Measurements from ENCODE around the gene SNAPC4.
A peak's percentile ranks its signal among the peaks of the same experiment; 100 is the strongest.

Gene SNAPC4, protein sequence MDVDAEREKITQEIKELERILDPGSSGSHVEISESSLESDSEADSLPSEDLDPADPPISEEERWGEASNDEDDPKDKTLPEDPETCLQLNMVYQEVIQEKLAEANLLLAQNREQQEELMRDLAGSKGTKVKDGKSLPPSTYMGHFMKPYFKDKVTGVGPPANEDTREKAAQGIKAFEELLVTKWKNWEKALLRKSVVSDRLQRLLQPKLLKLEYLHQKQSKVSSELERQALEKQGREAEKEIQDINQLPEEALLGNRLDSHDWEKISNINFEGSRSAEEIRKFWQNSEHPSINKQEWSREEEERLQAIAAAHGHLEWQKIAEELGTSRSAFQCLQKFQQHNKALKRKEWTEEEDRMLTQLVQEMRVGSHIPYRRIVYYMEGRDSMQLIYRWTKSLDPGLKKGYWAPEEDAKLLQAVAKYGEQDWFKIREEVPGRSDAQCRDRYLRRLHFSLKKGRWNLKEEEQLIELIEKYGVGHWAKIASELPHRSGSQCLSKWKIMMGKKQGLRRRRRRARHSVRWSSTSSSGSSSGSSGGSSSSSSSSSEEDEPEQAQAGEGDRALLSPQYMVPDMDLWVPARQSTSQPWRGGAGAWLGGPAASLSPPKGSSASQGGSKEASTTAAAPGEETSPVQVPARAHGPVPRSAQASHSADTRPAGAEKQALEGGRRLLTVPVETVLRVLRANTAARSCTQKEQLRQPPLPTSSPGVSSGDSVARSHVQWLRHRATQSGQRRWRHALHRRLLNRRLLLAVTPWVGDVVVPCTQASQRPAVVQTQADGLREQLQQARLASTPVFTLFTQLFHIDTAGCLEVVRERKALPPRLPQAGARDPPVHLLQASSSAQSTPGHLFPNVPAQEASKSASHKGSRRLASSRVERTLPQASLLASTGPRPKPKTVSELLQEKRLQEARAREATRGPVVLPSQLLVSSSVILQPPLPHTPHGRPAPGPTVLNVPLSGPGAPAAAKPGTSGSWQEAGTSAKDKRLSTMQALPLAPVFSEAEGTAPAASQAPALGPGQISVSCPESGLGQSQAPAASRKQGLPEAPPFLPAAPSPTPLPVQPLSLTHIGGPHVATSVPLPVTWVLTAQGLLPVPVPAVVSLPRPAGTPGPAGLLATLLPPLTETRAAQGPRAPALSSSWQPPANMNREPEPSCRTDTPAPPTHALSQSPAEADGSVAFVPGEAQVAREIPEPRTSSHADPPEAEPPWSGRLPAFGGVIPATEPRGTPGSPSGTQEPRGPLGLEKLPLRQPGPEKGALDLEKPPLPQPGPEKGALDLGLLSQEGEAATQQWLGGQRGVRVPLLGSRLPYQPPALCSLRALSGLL (N-terminal part only)

DNA sequence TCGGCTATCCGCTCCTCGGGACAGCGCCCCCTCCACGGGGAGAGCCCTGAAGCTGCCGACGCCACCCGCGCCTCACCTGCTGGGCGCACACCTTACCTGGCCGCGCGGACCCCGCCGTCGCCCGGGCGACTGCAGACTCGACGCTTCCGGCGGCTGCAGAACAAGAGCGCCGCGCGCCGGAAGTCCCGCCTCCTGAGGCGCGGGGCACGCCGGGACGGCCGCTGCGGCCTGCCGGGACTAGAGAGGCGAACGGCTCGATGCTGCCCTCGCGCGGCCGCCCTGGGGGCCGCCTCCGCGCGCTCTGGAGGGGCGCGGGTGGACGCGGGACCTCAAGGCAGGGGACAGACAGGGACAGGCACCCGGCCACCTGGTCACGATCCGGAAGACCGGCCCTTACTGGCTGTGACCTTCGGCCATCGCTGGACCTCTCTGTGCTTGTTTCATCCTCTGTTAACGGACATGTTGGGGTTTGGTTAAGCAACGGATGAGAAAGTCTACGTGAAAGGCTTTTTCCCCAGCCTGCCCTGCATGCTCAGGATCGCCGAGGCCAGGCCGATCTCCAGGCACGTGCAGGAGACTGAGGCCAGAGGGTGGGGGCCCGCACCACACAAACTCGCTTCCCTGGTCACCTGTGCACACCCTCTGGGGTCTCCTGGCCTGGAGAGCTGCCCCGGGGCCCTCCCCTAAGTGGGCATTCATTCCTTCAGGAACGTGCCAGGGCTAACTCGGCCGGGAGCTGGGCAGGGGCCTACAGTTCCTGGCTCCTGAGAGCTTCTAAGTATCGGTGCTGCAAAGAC is at the start of gene SNAPC4:
SNAPC4 (minus strand) TSS at position 133 of the 797 bp plus-strand sequence. CDS start 1,742 bp downstream, outside the sequence.
- peak; percentile 66 for DNase-seq (ENCODE audit: low read depth)

DNA sequence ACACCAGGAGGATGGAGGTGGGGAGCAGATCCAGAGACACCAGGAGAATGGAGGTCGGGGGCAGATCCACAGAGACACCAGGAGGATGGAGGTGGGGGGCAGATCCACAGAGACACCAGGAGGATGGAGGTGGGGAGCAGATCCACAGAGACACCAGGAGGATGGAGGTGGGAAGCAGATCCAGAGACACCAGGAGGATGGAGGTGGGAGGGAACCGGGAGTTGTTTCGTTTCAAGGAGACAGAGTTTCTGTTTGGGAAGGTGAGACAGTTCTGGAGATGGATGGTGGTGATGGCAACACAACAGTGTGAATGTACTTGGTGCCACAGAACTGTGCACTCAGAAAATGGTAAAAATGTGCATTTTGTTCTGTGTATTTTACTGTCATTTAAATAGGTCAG is 48.7 kb upstream of the SNAPC4 start:
- DNase-seq (ENCODE audit: low read depth), result no peak

DNA sequence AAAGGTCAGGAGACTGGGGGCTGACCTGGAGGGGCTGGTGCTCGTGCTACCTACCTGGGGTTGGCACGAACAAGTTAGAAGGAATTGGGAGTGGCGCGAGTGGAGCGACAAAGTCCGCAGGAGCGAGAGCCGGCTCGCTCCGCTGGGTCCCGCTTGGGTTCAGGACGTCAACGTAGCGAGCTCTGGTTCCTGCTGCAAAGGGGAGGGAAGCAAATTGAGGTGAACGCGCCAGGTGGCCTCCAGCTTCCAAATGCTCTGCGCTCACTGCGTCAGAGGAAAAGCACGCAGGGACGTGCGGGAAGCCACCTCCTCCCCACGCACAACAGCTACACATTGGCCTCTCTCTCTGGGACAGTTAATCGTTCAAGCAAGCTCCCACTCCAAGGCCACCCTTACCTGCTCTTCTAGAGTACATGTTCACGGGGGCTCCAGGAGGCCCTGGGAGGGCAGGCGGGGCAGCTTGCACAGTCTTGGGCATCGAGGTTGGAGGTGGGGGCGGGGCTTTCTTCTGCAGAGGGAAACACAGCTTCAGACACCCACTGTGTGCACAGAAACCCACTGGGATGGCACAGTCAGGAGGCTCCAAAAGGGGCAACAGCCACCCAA is 47.3 kb upstream of the SNAPC4 start:
- no peak for DNase-seq (ENCODE audit: low read depth)

DNA sequence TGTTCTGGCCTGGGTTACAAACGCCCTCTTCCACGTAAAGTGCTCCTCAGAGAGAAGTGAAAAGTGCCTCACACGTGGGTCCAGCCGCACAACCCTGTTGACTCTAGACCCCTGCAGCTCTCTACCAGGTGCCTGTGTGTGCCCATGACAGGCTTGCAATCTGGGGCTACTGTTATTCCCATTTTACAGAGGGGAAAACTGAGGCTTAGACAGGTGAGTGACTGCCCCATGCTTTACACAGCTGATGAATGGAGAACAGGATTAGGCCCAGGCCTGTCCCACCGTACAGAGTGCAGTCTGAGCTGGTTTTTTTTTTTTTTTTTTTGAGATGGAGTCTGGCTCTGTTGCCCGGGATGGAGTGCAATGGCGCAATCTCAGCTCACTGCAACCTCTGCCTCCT is 45.8 kb upstream of the SNAPC4 start:
- no peak for DNase-seq (ENCODE audit: low read depth)

DNA sequence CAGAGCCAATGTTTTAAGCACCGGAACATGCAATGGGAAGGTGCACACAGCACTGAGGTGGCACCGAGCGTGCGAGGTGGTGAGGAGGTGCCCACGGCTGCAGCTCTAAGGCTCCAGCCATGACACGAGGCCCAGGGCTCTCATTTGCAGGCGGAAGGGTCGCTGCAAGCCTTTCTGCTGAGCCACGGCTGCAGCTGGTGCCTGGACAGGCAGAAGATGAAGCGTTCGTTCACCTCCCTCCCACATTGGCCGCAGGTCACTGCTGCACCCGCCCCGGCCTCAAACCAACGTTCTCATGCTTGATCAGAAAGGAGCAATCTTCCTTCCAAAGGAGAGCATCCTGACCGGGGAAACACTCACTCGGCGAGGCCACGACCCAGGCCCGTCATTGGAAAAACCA is 44.1 kb upstream of the SNAPC4 start:
- no peak for DNase-seq (ENCODE audit: low read depth)

DNA sequence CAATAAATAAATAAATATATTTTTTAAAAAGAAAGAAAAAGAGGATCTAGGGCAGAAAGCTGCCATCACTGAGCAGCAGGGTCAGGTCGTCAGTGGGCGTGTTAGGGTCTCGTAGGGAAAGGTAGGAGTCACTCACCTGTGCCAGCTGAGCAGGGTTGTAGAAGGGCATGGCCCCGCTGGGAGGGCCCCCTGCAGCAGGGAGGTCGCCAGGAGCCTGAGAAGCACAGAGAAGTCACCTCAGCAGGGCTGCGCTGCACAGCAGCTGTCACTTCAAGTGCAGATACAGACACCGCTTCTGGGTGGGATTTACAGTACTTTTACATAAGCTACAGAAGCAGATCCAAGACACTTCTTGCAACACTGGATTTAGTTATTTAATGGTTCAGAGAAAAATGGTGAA is 43.7 kb upstream of the SNAPC4 start:
- no peak for DNase-seq (ENCODE audit: low read depth)

DNA sequence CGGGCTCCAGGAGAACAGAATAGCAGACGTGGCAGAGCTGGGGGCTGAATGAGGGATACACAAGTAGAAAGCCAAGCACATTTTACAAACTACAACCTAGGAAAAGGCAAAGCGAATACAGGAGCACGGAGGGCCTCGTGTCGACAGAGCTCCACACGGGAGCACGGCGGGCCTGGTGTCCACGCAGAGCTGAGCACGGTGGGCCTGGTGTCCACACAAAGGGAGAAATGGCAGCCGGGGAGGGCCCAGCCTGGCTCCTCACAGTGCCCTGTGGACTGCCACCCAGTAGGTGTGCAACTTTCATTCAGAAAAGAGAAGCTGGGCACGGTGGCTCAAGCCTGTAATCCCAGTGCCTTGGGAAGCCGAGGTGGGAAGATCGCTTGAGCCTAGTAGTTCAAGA is 43.1 kb upstream of the SNAPC4 start:
- no peak for DNase-seq (ENCODE audit: low read depth)

DNA sequence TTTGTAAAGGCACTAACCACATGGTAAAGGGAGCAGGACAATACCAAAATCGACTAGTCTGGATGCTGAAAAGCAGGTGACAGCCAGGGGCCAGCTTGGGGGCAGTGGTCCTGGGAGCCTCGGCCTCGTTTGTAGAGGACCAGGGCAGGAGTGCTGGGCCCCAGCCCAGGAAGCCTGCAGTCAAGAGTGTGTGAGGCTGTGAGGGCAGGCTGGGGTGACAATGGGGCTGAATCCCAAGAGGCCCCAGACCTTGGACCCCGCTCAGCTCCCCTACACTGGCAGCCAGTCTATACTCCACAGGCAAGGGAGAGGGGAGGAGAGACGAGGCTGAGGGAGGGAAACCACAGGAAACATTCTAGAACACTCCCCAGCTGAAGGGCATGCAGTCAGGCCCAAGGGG is 42.3 kb upstream of the SNAPC4 start:
- no peak for DNase-seq (ENCODE audit: low read depth)

DNA sequence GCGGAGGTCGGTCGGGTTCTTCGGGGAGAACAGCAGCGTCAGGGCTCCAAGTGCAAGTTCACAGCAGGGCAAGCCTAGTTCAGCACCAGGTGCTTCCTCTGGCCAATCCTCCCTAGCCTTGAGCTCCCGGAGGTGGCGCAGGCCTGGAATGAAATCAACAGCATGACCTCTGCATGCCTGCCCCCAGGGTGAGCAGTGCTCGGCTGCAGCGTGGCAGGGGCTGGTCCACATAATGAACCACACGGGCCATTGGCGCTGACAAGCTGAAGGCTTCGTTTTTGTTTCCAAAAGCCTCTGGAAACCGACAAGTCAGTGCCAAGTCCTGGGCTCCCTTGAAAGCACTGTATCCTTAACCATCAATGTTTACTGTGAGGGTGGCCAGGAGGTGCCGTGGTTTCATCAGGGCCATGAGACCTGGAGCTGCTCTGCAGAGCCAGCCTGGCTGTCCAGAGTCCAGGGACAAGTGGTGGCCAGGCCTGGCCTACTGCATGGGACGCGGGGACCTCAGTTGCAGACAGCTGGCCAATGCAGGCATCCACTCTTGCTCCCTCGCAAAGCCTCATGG is 41.8 kb upstream of the SNAPC4 start:
- DNase-seq (ENCODE audit: low read depth), result no peak

DNA sequence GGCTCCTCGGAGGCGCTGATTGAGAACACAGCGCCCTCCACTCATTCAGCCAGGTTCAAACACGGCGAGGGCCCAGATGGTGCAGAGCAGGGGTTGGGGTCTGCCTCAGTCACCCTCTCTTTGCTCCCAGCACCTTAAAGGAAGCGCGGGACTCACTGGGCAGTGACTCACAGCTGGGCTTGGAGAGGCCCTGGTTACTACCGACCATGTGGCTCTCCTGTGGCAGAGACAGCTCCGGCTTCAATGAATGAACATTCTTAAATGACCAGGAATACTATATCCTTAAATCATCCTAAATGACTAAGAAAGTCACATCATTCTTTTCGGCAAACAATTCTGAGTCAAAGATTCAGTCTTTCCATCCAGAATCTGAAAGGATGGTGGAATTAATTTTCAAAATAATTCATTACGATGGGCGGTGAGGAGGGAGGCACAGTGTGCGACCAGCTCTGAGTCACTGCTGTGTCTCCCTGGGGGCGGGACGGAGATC is 41.3 kb upstream of the SNAPC4 start:
- no peak for DNase-seq (ENCODE audit: low read depth)

DNA sequence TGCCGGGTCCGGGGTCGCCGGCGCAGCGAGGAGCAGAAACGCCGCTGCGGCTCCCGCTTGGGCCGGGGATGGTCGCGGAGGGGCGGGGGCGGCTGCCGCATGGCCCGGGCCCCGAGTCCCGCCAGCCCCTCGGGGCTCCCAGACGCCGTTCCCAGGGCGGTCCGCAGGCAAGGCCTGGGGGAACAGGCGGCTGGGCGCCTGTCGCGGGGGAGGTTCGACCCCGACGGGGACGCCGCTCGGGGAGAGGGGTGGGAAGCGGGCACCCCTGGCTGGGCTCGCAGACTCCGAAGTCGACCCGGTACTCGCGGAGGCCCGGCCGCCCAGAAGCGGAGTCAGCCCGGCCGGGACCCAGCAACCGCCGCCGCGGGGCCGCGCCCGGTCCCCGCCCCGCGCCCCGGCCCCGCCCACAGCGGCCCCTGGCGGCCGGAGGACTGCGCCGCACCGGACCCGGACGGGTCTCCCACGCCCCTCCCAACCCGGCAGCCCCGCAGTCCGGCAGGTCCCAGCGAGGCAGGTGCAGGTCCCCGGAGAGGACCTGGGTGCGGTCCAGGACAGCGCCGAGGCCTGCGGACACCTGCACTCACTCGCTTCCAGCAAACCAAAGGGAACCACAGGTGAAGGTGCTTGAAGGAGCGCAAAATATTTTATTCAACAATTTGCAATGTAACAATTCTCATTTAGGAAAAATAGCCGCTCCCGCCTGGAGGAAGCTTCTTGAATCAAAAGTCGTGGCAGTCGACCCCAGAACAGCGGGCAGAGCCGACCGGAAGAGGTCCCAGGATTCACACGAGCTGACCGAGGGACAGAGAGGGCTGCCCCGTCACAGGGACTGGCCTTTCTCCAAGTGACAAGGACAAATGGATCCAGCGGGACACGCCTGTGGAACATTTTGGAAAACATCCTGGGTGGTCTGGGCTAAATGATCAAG is 39.8 kb upstream of the SNAPC4 start, which contains the start of gene INPP5E:
INPP5E (minus strand) TSS at position 365 of the 928 bp plus-strand sequence. CDS start 426 bp downstream, outside the sequence.
- DNase-seq (ENCODE audit: low read depth), result peak; percentile 48

DNA sequence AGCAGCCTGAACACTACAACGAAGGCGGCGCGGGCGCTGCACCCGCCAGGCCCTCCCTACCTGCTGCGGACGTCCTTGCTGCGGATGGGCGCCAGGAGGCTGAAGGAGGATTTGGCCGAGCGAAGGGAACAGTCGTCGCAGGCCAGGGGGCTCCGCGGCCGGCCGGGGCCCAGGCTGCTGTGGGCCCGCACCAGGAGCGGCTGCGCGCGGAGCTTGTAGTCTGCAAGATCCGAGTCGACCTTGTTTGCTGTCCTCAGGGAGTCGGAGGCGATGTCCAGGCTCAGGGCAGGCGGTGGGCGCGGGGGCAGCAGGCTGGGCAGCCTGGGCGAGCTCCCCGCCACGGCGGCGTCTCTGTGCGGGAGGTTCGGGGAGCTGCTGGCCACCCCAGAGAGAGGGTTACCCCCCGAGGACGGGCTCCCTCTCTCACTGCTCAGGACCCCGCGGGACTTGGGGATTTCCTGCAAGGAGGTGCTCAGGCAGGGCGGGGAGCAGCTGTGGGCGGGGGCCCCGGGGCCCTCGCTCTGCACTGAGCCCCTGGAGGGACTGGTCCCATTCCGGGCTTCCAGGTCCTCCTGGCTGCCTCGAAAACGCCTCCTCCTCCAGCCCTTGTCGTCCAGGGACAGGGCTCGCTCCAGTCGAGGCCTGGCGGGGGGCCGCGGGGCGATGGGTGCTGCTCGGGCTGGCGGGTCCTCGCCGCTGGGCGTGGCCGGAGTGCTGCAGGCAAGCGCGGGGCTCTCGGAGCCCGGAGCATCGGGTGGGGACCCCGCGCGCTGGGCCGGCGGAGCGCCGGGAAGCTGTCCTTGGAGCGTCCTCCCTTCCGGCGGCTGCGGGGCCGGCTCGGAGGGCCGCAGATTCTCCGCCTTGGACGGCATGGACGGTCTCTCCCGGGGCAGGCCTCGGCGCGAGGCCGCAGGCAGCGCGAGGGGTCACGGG is 38.8 kb upstream of the SNAPC4 start:
- DNase-seq (ENCODE audit: low read depth), result no peak

DNA sequence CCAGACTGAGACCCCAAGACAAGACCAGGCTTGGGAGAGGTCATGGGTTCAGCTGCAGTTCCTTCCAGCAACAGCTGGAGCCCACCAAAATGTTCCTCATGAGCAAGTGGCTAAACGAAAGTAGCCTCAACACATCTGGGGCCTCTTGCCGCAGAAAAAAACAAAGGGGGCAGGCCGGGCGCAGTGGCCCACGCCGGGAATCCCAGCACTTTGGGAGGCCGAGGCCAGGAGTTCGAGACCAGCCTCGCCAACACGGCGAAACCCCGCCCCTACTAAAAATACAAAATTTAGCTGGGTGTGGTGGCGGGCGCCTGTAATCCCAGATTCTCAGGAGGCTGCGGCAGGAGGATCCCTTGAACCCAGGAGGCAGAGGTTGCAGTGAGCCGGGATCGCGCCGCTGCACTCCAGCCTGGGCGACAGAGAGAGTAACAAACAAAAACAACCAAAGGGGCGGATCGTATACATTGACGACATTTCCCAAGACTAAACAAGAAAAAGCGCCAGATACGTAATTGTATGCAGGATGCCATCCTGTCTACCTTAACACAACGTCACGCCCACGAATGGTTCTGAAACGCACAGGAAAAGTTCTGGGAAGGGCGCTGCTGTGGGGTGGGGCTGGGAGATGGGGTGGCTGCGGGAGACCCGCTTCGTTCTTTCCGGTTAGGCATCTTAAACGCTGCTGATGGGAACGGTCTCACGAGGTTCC is 38.0 kb upstream of the SNAPC4 start:
- peak; percentile 12 for DNase-seq (ENCODE audit: low read depth)

DNA sequence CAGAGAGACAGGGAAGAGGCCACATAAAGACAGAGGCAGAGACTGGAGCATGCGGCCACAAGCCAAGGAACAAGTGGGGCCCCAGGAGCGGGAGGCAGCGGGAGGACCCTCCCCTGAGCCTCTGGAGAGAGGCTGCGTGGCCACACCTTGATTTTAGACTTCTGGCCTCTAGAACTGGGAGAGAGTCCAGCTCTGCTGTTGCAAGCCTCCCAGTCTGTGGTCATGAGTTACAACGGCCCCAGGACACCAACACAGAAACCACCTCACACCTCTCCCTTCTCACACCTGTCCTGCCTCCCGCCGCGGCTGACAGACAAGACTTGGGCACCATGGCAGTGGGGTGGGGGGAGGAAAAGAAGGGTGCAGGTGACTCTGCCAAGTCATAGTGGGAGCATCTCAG is 37.5 kb upstream of the SNAPC4 start:
- DNase-seq (ENCODE audit: low read depth), result peak; percentile 27

DNA sequence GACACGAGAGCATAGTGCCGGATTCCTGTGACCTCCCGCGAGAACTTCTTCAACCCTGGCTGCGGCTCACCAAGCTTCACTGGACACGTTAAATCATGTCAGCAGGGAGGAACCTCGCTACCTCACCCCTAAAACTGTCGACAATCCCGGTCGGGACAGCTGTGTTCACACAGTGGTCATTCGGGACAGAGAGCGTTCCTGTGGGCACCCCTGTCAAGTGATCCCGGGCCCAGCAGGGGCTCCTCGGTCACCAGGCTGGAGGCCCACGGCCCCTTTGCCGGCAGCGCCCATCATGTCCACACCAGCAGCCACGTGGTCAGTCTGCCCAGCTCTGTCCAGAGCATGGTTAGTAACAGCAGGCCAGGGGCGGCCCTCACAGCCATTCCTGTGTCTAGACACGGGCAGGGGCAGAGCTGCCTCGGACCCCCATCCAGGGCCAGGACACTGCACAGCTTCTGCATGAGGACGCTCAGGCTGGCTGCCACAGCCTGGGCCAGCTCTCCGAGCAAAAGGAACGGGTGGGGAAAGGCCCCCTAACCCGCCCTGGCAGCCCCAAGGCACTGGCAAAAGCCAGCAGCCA is 36.2 kb upstream of the SNAPC4 start:
- no peak for DNase-seq (ENCODE audit: low read depth)

DNA sequence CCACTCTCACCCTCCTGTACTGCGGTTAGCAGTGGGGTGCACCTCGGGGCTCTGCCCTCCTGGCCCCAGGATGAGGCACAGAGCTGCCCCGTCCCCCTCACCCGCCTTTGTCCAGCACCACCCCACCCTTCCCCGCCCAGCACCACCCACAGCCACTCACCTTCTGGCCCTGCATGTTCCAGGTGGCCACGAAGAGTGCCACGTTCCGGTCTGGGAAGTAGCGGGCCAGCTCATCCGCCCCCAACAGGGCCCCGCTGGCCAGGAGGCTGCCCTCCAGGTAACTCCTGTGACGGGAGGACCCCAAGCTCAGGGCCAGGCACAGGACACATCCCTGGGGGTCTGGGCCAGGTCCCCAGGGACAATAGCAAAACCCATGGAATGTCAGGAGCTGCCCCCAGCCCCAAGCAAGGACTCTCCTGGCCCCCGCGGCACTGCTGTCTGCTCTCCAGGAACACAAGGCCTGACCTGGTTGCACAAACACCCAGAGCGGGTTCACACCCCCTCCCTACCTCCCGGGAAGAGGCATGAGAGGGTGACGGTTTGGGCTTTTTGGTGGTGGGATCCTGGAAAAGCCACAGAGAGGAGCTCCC is 34.7 kb upstream of the SNAPC4 start:
- no peak for DNase-seq (ENCODE audit: low read depth)

All from amniotic epithelial cell (primary cell).